Activated CD4-positive, alpha-beta T cell treated with anti-CD3 and anti-CD28 coated beads, Interleukin-2, Interleukin-4, amounts not matched to agents 100 ng/mL and 50 ng/mL, durations not matched to agents 16 hours and 8 hours (primary cell): ENCODE results near the gene CSTPP1.
"Not testable (repeated sequence)": the region's sequence is repeated elsewhere in the genome, so short reads cannot be mapped to it uniquely, and the experiment has no call there.

ENCODE experiments used
- DNase-seq: peaks from one replicate; pipeline ENCODE4 v3.0.0-alpha.2; 2020; ENCODE audit warnings: low spot score

Gene CSTPP1

GRCh38 chr11:47050284-47050683 lies 113.7 kb downstream of the CSTPP1 start:
- no peak for DNase-seq

DNA sequence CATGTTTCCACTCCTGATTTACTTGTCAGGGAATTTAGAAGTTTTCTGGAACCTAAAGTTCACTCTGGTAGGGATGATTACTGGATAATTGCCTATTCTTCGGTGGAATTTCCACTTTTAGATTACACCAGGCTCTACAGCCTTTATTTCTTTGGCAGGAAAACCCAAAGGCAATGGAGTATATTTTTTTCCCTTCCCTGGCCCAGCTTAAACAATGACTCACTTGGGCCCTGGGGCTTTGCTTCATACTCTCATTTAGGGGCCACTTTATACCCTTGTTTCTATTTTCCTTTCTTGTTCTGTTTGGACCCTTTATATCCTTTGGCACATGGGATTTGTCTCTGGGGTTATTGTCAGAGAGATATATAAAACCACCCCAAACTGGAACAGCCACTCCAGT lies 114.7 kb downstream of the CSTPP1 start:
- no peak for DNase-seq

- no peak for DNase-seq
Observed at GRCh38 chr11:47052165-47052564, 115.6 kb downstream of the CSTPP1 start.

DNA sequence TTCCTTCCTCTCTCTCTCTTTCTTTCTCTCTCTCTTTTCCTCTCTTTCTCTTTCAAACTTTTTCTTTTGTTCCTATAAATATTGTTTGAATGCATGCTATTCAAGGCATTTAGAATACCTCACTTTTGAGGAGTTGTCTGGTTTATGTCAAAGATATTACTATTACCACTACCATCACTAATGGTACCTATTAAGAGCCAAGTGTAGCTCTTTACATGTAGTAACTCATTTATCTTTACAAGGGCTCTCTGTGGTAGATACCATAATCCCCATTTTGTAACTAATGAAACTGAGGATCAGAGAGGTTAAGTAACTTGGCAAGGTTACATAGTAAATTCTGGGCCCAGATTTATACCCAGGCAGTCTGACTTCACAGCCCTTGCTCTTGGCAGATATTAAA lies 116.0 kb downstream of the CSTPP1 start:
- DNase-seq = no peak

DNA sequence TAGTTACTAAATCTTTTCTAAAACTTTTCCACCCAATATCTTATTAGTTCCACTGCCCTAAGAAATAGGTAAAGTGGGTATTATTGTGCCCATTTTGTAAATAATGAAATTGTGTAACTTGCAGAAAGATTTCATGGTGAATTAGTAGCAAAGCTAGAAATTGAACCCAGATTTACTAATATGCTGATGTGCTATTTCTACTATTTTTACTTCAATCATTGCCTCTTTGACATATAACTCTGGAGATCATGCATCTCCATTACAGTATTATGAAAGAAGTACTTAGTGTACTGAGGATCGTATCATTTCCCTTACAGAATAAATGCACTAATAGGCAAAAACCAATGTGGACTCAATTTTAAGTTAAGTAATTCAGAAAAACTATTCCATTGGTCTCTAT lies 119.0 kb downstream of the CSTPP1 start:
- no peak for DNase-seq

- no peak for DNase-seq
Observed at GRCh38 chr11:47056261-47056915, 119.8 kb downstream of the CSTPP1 start.

GRCh38 chr11:47057365-47057764 lies 120.8 kb downstream of the CSTPP1 start:
- DNase-seq = no peak

DNA sequence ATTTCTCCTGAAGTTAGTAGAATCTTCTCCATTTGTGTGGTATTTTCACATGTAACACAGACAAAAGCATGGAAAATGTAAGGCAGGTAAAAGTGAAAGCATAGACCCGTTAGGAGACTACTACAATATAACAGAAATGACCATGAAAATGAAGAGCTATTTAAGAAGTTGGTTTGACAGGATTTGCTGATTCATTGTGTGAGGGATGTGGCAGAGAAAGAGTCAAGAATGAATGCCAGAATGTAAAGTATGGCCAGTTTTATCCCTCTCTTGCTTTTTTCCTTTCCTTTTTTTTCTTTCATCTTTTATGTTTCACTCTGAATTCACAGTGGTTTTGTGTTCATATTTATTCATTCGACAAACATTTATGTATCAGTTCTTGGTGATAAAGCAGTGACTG lies 124.2 kb downstream of the CSTPP1 start:
- peak; percentile 45 for DNase-seq

- no peak for DNase-seq
Observed at GRCh38 chr11:47061429-47062178, 125.0 kb downstream of the CSTPP1 start.

- DNase-seq = no peak
Observed at GRCh38 chr11:47062736-47063135, 126.2 kb downstream of the CSTPP1 start.

DNA sequence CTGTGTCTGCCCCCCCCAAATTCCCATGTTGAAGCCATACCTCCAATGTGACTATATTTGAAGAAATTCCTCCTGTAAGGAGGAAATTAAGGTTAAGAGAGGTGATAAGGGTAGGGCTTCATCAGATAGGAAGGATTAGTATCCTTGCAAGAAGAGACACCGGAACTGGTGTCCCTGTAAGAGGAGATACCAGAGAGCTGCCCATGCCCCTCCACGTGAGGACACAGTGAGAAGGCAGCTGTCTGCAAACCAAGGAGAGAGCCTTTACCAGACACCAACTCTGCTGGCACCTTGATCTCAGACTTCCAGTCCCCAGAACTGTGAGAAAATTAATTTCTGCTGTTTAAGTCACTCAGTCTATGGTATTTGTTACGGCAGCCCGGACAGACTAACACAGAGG lies 130.8 kb downstream of the CSTPP1 start:
- no peak for DNase-seq

- no peak for DNase-seq
Observed at GRCh38 chr11:47070769-47071168, 134.2 kb downstream of the CSTPP1 start.

DNA sequence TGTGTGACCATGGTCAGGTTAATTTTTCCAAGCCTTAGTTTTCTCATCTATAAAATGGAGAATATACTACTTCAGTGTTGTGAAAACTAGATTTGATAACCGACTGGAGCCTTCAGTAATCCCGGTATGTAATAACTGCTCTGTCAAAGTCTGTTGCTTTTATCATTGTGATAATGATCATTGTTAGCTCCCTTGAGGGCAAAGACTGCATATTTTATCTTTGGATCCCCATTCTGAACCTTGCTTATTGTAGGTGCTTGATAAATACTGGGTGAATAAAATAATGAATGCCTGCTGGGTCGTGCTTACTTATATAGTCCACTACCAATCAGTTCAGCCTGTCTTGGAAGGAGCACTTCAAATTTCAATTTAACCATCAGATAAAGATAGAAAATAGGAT lies 134.8 kb downstream of the CSTPP1 start:
- no peak for DNase-seq

GRCh38 chr11:47071791-47072261 lies 135.3 kb downstream of the CSTPP1 start:
- no peak for DNase-seq

DNA sequence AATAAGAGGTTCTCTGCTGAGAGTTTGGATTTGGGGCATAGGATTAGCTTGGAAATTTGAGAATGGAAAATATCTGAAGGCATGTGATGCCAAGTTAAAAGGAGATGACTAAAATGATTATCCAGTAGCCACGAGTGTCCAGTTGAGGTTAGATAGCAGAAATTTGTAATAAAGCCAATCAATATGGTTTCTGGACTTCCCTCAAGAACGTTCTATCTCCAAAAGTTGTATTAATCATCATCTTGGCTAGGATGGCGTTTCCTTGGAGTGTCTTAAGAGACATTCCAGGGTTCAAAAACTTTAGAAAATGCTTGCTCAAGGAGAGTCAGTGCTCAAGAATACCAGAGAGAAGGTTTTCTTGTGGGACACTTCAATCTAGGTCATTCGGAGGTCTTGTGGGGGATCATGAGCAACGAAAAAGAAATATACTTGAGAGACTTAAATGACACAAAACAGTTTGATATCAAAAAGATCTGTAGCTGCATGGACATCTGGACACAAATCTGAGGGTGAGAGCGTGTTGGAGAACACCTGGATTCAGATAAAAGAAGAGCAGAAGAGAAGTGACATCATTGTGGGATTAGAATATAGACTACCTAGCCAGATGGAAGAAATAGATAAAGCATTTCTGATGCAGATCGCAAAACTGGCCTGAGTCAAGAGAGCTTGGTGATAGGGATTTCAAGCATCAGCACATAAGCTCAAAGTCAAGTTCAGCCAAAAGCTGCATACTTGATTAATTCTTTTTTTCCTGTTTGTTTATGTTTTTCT lies 142.4 kb downstream of the CSTPP1 start:
- DNase-seq = no peak

DNA sequence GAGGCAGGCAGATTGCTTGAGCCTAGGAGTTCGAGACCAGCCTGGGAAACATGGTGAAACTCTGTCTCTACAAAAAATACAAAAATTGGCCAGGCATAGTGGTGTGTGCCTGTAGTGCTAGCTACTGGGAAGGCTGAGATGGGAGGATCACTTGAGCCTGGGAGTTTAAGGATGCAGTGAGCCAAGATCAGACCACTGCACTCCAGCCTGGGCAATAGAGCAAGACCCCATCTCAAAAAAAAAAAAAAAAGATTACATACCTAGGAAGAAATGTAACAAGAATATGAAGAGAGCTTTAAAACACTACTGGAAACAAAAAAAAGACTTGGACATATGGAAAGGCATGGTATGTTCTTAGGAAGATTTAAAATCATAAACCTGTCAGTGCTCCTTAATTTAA lies 144.2 kb downstream of the CSTPP1 start:
- DNase-seq = not testable (repeated sequence)

DNA sequence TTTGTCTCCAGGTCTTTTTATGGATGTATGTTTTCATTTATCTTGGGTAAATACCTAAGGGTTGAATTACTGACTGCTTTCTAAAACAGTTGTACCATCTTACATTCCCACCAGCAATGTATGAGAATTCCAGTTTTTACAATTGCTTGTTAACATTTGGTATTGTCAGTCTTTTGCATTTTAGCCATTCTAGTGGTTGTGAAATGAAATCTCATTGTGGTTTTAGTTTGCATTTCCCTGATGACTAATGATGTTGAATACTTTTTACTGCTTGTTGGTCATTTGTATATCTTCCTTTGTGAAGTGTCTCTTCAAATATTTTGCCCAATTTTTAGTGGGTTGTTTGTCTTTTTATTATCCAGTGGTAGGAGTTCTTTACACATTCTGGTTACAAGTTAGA lies 147.4 kb downstream of the CSTPP1 start:
- DNase-seq = peak; percentile 14

DNA sequence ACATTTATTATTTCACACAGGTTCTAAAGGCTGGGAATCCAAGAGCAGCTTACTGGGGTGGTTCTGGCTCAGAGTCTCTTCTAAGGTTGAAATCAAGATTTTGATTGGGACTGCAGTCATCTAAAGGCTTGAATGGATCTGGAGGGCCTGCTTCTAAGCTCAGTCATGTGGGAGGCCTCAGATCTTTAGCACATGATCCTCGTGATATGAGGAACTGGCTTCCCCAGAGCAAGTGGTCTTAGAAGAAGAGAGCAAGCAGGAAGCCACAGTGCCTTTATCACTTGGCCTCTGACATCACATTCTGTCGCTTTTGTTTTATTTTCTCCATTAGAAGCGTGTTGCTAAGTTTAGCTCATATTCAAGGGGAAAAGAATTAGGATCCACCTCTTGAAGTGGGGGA lies 151.2 kb downstream of the CSTPP1 start:
- no peak for DNase-seq

DNA sequence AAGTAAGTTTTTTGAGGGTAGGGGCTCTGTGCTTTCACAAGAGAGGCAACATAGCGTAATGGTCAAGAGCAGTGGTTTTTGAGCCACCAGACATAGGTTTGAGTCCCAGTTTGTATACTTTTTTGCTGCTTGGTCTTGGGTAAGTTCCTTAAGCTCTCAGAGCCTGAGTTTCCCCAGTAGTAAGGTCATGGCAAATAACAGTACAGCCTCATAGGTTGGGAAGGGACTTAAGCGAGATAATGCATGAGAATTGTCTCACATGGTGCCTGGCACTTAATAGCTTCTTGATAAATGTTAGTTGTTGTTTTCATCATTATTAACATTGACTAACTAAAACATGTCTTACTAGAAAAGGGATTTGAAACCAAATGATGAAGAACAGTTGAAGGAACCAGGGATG lies 157.0 kb downstream of the CSTPP1 start:
- DNase-seq = no peak

DNA sequence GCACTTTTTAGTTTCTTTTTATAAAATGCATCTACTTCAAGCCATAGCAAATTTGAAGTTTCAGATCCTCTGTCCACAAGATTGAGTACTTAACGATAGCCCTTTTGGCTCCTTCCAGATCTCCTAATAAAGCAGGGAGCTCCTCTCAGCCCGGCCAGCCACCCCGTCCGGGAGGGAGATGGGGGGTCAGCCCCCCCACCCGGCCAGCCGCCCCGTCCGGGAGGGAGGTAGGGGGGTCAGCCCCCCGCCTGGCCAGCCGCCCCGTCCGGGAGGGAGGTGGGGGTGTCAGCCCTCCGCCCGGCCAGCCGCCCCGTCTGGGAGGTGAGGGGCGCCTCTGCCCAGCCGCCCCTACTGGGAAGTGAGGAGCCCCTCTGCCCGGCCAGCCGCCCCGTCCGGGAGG lies 160.3 kb downstream of the CSTPP1 start:
- DNase-seq = not testable (repeated sequence)

- not testable (repeated sequence) for DNase-seq
Observed at GRCh38 chr11:47098223-47098622, 161.7 kb downstream of the CSTPP1 start.

DNA sequence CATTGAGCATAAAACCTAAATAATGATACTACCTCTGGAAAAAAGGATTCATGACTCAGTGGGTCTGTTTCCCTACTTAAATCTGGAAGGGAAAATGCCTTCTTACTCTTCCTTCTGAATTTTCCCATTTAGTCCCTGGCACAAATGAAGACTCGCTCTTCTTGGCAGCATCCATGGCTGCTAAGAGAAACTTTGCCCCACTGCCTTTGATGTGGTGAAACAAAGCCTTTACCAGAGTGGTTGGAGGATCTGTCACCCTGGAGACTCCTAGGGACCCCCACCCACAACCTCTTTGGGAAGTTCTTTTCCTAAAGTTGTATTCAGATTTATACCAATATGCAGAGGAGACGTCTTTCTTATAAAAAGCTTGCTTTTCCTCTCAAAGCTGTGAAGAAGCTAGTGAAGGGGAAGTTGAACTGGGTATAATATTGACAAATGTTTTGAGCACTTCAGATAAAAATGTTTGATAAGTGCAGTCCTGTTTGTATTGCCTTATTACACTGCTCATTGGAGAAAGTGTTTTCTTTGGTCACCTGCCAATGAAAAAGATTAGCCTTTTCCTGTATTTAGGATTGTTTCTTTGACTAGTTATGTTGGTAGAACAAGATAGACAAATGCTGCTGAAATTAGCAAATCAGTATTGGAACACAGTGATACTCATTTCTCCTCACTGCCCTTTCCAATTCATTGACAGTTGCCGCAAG lies 162.8 kb downstream of the CSTPP1 start:
- DNase-seq = no peak
